Fibroblast of villous mesenchyme (primary cell): Measurements from ENCODE around the gene ARHGAP45. TPM values are rescaled to one million over a fixed set of nuclear protein-coding genes. Genes with fewer than 3 reads are reported as not detected.

Experiments used
- DNase-seq: peaks from one replicate; pipeline ENCODE4 v3.0.0-alpha.2; 2010; ENCODE audit warnings: low read depth
- H3K4me3 ChIP-seq: 2 replicates; pipeline ENCODE4 v1.5.1; 2011; ENCODE audit warnings: low read depth, mild to moderate bottlenecking, low read length
- CTCF ChIP-seq: IDR thresholded peaks from 2 replicates; pipeline ENCODE4 v1.5.1; 2012; ENCODE audit warnings: low read depth, mild to moderate bottlenecking, low read length; ENCODE audit not compliant: insufficient read depth
- total RNA-seq: library from RNA; depleted of rRNA; stranded (reverse); fragments of >200 nt; gene quantifications from 2 replicates; pipeline ENCODE4 v1.2.3, GENCODE V29; 2012

ARHGAP45 gene
- total RNA-seq, 1 donor, result 0.43 TPM

- peak; percentile 55 for DNase-seq
- no peak for TF ChIP-seq CTCF
- H3K4me3 ChIP-seq, result no peak overlapping the region
These were observed 21.7 kb upstream of the ARHGAP45 start for GRCh38 chr19:1045247-1045603.

GRCh38 chr19:1046117-1046626 is 20.8 kb upstream of the ARHGAP45 start:
- TF ChIP-seq CTCF, result no peak
- no peak for DNase-seq
- H3K4me3 ChIP-seq, result no peak overlapping the region

- no peak for TF ChIP-seq CTCF
- no peak for DNase-seq
- H3K4me3 ChIP-seq, result no peak overlapping the region
These were observed 19.9 kb upstream of the ARHGAP45 start for GRCh38 chr19:1046836-1047695.

GRCh38 chr19:1047696-1048147 is 19.2 kb upstream of the ARHGAP45 start:
- no peak overlapping the region for H3K4me3 ChIP-seq
- DNase-seq, result no peak
- TF ChIP-seq CTCF, result no peak

- no peak for DNase-seq
- no peak for TF ChIP-seq CTCF
- no peak overlapping the region for H3K4me3 ChIP-seq
These were observed 17.9 kb upstream of the ARHGAP45 start for GRCh38 chr19:1049106-1049505.

GRCh38 chr19:1049800-1050199 is 17.2 kb upstream of the ARHGAP45 start:
- TF ChIP-seq CTCF, result no peak
- no peak overlapping the region for H3K4me3 ChIP-seq
- no peak for DNase-seq
